NCI-H2107 treated with DMSO at 0.1 percent for 48 hours (cell line): ENCODE data around the gene TMEM259.

Source experiments
- DNase-seq: peaks from one replicate; lab custom pipeline; 2025; ENCODE audit not compliant: unreplicated experiment; lab: John Stamatoyannopoulos, UW

The TMEM259 gene

DNA sequence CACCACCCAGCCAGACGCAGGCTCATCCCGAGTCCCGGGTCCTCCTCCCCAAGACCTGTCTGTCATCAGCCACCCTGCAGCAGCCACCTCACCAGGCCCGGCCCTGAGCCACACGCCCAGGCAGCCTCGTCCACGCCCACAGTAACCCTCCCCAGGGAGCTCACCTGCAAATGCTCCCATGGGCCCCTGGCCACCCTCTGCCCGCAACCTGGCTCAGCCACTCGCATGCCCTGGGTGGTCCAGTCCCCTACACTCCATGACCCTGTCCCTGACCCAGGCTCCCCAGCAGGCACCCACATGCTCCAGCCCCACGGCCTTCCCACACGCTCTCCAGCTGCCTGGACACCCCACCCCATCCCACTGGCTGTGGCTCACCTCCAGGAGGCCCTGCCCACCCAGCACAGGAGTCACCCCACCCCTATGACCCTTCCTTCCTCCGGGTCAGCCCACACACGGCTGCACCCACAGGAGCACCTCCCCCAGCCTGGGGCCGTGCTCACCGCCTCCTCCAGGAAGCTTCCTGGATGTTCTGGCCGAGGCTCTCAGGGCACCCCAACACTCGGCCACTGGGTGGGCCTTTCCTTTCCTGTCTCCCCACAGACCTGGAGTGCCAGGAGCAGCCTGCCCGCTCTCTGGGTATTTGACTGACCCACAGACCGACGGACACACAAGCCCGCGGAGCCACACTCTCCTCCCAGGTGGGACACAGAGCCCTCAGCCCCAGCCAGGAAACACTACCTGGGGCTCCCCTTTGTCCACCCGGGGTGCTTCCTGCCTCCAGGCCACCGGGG is 3.6 kb downstream of the TMEM259 start:
- no peak for DNase-seq

DNA sequence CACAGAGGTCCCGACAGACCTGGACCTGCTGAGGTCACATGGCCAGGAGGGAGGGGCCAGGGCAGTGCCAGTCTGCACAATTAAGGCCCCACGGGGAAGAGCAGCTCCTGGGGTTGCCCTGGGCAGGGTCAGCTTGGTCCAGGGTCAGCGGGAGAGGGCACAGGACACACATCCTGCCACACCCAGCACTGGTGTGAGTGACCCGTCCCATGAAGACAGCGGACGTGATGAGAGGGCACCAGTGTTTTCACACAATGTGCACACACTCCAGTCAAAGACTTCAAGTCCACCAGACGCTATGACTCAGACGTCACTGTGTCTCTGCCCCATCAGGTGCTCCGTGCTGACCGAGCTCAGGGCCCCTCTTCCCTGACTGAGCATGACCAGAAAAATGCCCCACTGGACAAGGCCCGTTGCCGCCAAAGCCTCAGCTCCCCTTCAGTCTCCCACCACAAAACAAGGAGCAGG is 4.2 kb downstream of the TMEM259 start:
- DNase-seq, result no peak

DNA sequence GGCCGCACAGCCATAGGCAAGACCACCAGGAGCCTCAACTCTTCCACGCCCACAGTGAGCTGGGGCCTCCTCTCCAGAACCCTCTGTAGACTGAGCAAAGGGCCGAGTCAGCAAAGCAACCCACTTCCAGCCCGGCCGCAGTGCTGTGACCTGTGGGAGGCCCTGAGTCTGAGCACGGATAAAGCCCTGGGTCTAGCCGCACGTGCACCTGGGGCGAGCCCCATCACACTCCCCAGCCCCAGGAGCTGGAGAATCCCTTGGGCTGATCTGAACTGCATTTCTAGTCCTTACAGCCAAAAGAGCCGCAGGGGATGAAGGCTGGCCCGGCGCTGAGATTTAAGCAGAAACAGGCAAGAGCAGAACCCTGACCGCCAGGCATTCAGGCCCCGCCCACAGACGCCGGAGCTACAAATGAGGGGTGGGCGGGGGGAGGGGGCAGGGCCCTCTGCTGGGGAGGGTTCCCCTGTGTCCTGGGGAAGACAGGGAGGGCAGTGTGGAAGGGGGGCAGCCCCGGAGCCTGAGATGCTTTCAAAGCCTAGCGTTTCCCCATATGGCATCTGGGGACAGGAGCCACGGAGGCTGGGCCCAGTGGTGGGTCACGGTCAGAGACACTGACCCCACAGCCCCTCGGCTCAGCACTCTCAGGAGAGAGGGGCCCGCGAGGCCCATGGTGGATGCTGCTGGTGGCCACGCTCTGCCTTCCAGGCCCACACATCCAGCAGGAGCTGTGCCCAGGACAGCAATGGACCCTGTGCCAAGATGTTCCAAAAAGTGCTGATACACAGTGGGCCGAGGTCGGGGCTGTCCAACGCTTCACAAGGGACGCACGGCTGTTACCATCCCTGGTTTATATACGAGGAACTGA is 4.9 kb downstream of the TMEM259 start:
- DNase-seq, result no peak

DNA sequence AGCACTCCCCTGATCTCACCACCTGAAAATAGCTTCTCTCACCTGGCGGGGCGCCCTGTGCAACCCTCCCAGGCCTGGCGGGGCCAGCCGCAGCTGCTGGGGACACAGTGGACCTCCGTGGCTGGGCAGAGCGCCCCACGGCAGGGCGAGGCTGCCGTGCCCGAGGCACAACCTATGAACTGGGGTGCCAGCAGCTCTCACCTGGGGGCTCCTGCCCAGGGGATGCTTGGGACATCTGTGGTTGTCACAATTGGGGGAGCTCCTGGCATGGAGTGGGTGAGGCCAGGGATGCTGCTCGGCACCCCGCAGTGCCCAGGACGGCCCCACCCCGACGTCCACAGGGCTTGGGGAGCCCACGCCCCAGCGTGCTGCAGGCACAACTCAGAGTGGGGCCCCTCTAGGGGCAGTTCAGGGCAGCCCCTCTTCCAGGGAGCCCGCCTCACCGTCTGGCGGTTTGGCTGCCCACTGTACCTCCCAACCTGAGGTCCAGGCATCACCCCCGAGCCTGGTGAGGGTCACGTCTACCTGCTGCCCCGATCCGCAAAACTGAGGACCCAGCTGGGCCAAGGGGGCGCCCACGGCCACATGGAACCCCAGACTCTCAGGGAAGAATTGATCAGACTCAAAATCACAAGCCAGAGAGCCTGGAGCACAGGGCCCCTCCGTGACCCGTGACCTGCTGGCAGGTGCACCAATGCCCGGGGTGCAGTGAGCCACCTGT is 5.7 kb downstream of the TMEM259 start:
- no peak for DNase-seq

DNA sequence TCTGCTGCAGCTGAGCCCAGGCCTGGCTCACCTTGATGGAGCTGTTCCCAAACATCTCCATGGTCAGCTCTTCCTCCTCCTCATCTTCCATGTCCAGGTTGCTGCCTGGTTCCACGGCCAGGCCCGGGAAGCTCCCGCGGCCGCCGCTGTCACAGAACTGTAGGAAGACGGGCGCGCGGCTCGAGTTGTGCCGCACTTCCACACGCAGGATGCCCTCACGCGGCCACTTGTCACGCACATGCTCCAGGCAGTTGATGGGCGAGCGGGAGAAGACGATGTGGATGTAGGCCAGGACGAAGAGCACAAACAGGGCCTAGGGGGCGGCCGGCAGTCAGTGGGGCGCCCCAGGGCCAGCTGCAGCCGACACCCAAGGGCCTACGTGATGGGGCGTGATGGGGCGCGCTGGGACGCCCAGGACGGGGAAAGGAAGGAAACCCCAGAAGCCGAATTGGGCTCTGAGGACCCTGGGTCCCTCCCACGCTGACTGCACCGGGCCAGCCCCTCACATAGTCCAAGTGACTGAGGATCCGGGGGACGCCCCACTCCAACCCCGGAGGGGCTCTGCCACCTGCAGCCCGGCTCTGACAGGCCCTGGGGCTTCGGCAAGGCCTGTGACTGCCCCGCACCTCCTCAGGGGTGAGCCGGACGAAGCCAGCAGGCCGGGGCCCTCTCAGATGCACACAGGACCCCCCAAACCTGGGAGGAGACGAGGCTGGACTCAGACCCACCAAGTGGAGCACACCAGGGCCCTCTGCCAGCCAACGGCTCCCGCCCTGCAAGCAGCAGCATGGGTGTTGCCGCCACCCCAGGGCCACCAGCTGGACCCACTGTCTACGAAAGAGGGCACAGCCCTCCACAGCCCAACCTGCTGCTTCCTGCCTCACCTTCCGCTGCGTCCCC is 6.5 kb downstream of the TMEM259 start:
- DNase-seq, result no peak

DNA sequence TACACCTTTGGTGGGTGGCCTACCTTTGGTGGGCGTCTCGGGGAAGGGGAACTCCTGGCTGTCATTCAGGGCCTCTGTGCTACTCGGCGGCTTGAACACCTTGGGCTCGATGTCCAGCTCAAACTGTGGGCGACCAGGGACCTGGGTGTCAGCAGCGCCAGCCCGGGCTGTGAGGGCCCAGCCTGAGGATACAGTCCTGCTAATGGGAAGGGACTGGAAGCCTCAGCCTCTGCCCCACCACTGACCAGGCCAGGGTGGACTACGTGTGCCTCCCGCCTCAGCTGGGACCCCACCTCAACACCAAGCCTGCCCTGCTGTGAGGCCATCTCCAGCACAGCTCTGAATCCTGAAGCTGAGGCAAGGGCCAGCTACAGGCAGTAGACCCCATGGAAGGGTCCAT is 7.7 kb downstream of the TMEM259 start:
- DNase-seq, result no peak

DNA sequence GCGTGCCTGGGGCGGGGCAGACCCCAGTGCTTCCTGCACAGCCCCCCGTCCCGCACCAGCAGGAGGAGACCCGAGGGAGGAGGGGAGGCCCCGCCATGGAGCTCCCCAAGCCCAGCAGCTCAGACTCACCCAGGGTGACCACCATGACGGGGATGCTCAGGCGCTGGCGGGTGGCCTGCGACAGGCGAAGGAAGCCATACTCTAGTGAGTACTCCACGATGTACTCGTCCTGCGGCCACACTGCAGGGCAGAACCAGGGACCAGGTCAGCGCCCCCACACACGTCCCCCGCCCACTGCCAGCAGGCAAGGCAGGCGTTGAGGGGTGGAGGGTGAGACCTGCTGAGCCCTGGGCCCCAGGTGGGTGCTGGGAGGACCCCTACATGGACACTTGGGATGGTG is 8.6 kb downstream of the TMEM259 start:
- no peak for DNase-seq

DNA sequence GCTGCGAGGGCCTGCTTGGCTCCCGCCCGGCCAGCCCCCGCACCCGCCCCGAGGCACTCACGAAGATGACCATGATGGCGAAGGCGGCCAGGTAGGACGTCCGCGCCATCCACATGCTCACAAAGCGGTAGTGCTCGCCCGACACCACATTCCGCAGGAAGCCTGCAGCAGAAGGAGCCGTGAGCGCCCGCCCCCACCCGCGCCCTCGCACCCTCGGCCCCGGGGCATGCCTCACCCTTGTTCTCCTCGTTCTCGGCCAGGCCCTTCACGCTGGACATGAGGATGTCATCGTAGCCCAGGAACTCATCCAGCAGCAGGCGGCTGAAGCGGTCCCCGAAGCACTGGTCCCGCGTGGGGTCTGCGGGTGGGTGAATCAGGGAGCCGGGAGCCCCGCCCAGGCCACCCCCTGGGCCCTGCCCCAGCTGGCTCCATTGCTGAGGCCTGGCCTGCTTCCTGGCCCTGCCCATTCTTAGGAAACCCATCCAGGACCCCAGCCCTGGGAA is 9.0 kb downstream of the TMEM259 start:
- DNase-seq, result no peak

DNA sequence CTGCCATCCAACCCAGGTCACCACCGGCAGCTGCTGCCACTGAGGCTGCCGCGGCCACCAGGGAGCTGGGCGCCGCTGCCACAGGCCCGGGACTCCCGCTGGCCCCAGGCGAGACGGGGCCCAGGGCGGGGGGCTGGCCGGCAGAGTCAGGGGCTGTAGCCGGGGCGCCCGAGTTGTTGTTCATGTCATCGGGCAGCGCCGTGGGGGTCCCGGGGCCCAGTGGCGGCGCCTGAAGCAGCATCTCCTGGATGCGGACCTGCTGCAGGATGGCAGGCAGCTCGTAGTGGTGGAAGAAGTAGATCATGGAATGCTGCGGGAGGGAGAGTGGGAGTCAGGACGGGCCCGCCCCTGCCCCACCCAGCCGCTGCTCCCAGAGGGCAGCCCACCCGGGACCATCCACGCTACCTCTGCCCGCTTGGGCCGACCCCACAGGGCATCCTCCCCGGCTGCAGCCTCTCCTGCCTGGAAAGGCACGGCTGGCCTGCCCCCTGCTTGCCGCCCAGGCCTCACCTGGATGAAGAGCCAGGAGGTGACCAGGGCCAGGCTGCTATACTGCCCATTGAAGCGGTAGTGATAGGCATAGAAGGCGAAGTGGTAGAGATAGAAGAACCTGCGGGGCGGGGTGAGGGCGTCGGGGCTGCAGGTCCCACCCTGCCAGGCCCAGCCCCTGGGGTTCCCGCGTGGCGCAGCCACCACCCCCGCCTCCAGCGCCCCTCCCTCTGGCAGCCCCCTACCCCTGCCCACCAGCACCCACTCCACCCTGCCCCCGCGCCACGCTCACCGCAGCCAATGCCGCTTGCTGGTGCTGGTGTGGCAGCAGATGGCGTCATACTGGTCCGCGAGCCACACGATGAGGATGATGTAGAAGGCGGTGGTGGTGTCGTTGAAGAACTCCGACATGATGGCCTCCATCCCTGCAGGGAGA is 10.1 kb downstream of the TMEM259 start:
- DNase-seq, result no peak

DNA sequence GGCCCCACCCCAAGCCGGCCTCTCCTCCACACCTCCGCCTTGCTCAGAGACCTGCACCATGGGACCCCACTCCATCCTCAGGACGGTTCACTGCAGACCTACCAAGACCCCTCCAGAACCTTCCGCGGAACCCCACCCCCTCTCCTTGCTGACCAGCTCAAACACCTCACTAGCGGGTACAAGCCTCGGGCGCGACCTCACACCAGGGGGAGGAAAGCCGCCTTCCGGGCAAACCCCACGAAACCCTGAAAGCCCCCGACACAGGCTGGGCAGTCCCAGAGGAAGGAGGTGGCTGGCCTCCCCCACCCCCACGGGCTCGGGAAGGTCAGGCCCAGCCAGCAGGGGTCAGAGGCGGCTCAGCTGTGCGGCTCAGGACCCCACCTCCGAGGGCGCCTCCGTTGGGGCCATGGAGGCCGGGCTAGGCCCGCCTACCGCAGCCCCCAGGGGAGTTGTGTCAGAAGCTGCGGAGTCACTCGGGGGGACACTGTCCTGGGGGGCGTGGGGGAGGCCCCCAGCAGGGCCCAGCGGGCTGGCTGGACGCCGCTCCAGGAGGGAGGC is 10.9 kb downstream of the TMEM259 start:
- DNase-seq, result no peak

DNA sequence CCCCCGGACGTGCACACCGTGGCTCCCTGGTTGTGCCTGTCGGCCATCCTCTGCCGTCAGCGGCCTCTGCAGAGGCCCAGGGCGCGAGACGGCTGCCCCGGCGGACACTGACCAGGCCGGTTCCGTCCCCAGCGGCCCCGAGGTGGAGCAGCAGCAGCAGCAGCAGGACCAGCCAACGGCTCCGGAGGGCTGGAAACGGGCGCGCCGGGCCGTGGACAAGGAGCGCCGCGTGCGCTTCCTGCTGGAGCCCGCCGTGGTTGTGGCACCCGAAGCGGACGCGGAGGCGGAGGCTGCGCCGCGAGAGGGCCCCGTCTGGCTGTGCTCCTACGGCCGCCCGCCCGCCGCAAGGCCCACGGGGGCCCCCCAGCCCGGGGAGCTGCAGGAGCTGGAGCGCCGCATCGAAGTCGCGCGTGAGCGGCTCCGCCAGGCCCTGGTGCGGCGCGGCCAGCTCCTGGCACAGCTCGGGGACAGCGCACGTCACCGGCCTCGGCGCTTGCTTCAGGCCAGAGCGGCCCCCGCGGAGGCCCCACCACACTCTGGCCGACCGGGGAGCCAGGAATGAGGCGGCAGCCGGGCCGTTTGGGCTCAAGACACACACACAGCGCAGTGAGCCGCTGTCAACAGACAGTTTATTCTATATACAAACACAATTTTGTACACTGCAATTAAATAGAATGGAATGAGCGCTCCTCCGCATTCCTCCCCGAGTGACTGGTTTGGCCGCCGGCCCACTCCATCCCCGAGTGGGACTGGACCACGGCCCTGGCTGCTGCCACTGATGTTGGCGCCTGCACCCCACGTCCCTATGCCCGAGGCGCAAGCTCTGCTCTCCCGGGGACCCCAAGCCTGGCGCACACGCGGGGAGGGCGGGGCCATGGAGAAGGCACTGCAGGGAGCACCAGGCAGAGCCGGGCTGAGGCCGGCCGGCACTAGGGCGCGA is 11.6 kb downstream of the TMEM259 start:
- DNase-seq, result no peak

DNA sequence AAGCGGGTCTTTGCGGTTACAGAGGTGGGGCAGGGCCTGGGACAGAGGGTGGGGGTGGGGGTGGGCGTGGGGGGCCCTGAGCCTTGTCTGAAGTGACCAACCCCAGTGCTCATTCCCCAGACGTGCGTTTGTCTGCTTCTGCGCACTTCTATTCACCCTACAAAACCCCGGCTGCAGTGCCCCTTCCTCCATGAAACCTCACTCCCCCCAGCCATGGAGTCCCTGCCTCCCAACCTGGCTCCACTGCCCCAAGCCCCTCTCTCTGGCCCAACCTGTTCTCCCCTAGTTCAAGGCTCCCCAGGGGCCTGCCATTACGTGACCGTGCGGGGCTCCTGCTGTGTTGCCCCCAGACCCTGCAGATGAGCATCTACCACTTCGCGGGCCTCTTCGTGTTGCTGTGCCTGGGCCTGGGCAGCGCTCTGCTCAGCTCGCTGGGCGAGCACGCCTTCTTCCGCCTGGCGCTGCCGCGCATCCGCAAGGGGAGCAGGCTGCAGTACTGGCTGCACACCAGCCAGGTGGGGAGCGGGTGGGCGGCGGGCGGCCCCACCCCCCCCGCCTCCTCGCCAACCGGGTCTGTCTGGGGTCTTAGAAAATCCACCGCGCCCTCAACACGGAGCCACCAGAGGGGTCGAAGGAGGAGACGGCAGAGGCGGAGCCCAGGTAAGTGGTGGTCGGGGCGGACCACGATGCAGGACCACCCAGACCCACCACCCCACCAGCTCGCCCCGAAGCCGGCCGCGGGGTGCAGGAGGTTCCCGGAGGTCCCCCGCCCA is 12.5 kb downstream of the TMEM259 start:
- no peak for DNase-seq

DNA sequence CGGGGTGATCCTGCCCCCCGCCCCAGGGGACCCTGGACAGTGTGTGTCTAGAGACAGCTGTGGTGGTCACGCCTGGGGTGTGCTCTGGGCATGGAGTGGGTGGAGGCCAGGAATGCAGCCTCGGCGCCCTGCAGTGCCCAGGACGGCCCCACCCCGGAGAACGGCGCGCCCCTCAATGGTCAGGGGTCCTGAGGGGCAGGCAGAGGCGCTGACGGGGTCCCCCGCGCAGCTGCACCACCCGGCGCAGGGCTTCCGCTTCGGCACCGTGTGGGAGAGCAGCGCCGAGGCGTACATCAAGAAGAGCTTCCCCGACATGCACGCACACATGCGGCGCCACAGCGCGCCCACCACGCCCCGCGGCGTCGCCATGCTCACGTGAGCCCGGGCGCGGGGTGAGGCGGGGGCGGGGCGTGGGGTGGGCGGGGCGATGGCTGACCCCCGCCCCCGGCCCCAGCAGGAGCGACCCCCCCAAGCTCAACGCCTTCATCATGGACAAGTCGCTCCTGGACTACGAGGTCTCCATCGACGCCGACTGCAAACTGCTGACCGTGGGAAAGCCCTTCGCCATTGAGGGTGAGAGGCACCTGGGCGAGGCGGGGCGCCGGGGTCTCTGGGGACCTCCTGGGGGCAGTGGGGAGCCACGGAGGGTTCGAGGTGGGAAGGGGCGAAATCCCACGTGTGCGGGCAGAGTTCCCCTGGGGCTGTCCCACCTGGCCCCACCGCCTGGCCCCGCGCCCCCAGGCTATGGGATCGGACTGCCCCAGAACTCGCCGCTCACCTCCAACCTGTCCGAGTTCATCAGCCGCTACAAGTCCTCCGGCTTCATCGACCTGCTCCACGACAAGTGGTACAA is 13.3 kb downstream of the TMEM259 start:
- no peak for DNase-seq

DNA sequence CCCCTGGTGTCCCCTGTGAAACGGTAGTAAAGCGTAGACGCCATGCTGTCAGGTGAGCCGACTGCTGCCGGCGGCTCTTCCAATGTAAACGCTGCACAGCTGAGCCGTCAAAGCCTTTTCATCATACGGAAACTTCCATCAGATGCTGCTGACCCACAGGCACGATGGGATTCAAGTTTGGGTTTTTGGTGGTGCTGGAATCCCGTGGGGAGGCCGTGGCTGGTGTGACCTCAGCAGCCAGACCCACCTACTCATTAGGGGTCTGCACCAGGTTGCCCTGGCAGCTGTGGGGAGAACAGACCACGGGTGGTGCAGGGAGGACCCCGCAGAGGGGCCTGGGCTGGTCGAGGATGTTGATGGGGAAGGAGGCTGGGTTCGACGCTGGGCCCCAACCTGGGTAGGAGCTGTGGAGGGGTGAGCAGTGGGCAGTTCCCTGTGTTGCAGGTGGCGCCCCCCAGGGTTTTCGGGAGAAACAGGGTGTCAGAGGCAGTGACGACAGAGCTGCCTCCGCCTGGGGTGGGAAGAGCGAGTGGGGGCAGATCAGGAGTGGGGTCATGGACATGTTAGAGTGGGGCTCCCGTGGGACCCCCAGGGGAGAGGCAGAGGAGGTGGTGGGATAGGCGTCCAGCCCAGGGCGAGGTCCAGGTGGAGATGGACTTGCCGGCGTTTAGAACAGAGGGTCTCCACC is 14.1 kb downstream of the TMEM259 start:
- no peak for DNase-seq

DNA sequence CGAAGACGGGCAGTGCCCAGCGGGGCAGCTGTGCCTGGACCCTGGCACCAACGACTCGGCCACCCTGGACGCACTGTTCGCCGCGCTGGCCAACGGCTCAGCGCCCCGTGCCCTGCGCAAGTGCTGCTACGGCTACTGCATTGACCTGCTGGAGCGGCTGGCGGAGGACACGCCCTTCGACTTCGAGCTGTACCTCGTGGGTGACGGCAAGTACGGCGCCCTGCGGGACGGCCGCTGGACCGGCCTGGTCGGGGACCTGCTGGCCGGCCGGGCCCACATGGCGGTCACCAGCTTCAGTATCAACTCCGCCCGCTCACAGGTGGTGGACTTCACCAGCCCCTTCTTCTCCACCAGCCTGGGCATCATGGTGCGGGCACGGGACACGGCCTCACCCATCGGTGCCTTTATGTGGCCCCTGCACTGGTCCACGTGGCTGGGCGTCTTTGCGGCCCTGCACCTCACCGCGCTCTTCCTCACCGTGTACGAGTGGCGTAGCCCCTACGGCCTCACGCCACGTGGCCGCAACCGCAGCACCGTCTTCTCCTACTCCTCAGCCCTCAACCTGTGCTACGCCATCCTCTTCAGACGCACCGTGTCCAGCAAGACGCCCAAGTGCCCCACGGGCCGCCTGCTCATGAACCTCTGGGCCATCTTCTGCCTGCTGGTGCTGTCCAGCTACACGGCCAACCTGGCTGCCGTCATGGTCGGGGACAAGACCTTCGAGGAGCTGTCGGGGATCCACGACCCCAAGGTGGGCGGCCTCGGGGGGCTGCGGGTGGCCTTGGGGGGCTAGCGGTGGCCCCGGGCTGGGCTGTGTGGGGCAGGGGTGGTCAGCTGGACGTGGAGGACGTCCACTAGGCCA is 15.9 kb downstream of the TMEM259 start:
- DNase-seq, result no peak
